Omental fat pad (tissue), 4 donors: ENCODE results near the gene GRAMD1C. TPM values are rescaled to one million over a fixed set of nuclear protein-coding genes. Genes with fewer than 3 reads are reported as not detected.

Experiments
- ATAC-seq: fragments of 150-250 bp; one replicate; pipeline ENCODE4 v1.9.1; 2016; ENCODE audit warnings: mild to moderate bottlenecking, moderate library complexity; ENCODE audit not compliant: low FRiP score
- DNase-seq: peaks from one replicate; pipeline ENCODE4 v3.0.0-alpha.2; 2019; ENCODE audit warnings: low spot score
- CTCF ChIP-seq, 3 donors: fragments of 450-650 bp; IDR thresholded peaks; one replicate each; pipeline ENCODE4 v1.5.1; 2016 to 2017; ENCODE audit warnings: antibody characterized with exemption in 3 of 3, mild to moderate bottlenecking in 3 of 3, moderate library complexity in 2 of 3
- total RNA-seq, 4 donors: library from RNA; depleted of rRNA; stranded (reverse); fragments of >200 nt; gene quantifications; one replicate each; pipeline ENCODE4 v1.1.0, GENCODE V29; 2016

The GRAMD1C gene
- total RNA-seq, 4 donors from 2014 or later, result 1.4 to 10.9 (median 4.9) TPM

GRCh38 chr3:113894927-113895326 is 56.3 kb downstream of the GRAMD1C start:
- ATAC-seq (no peak), DNase-seq (no peak)
- no peak for TF ChIP-seq CTCF (IDR thresholded peaks at IDR 0.05)

GRCh38 chr3:113895964-113896363 is 57.4 kb downstream of the GRAMD1C start:
- ATAC-seq (no peak), DNase-seq (no peak)
- no peak for TF ChIP-seq CTCF (IDR thresholded peaks at IDR 0.05)

GRCh38 chr3:113896930-113897329 is 58.3 kb downstream of the GRAMD1C start:
- no peak for TF ChIP-seq CTCF (IDR thresholded peaks at IDR 0.05)
- ATAC-seq (no peak), DNase-seq (no peak)

- ATAC-seq (no peak), DNase-seq (no peak)
- TF ChIP-seq CTCF (IDR thresholded peaks at IDR 0.05), result no peak
Measured at GRCh38 chr3:113897373-113897777, 58.8 kb downstream of the GRAMD1C start.

GRCh38 chr3:113898892-113899291 is 60.3 kb downstream of the GRAMD1C start:
- no peak for TF ChIP-seq CTCF (IDR thresholded peaks at IDR 0.05)
- no peak for DNase-seq
- ATAC-seq, result no peak

- no peak for DNase-seq
- ATAC-seq, result no peak
- no peak for TF ChIP-seq CTCF (IDR thresholded peaks at IDR 0.05)
Measured at GRCh38 chr3:113906568-113907140, 68.1 kb downstream of the GRAMD1C start.

GRCh38 chr3:113908133-113908532 is 69.5 kb downstream of the GRAMD1C start:
- ATAC-seq (no peak), DNase-seq (no peak)
- TF ChIP-seq CTCF (IDR thresholded peaks at IDR 0.05), result no peak
